Cardiac fibroblast (primary cell): ENCODE data around the gene ATG16L1.

Source experiments
- DNase-seq, 2 donors: peaks; one replicate each; pipeline versions ENCODE4 v3.0.0 to v3.0.0-alpha.2; 2010; ENCODE audit warnings: low read depth in 2 of 2
- H3K4me3 ChIP-seq, 2 donors: replicated peaks in 1 of 2; 1 replicate in 1 of 2; 2 replicates in 1 of 2; pipeline ENCODE4 v1.5.1; 2011; ENCODE audit warnings: low read depth in 2 of 2, low read length in 2 of 2, mild to moderate bottlenecking in 2 of 2, moderate library complexity in 1 of 2
- CTCF ChIP-seq: IDR thresholded peaks from one replicate; pipeline ENCODE4 v1.5.1; 2011; ENCODE audit warnings: low read depth, mild to moderate bottlenecking, low read length, inconsistent platforms

ATG16L1 gene

GRCh38 chr2:233271693-233272092 lies 20.2 kb downstream of the ATG16L1 start:
- H3K4me3 ChIP-seq, result no peak overlapping the region
- DNase-seq, result no peak
- no peak for TF ChIP-seq CTCF

GRCh38 chr2:233273120-233273519 lies 21.6 kb downstream of the ATG16L1 start:
- H3K4me3 ChIP-seq, result no peak overlapping the region
- no peak for DNase-seq
- no peak for TF ChIP-seq CTCF

GRCh38 chr2:233275223-233275622 lies 23.8 kb downstream of the ATG16L1 start:
- no peak for DNase-seq
- TF ChIP-seq CTCF, result no peak
- H3K4me3 ChIP-seq, result no peak overlapping the region

- DNase-seq, result no peak
- TF ChIP-seq CTCF, result no peak
- no peak overlapping the region for H3K4me3 ChIP-seq
Measured at GRCh38 chr2:233278921-233279320, 27.4 kb downstream of the ATG16L1 start.

- no peak overlapping the region for H3K4me3 ChIP-seq
- DNase-seq, result peak in 1 of 2 donors; percentile 5
- no peak for TF ChIP-seq CTCF
Measured at GRCh38 chr2:233280114-233280693, 28.7 kb downstream of the ATG16L1 start.

GRCh38 chr2:233281553-233281952 lies 30.1 kb downstream of the ATG16L1 start:
- no peak overlapping the region for H3K4me3 ChIP-seq
- no peak for DNase-seq
- no peak for TF ChIP-seq CTCF

GRCh38 chr2:233281992-233282603 lies 30.6 kb downstream of the ATG16L1 start:
- TF ChIP-seq CTCF, result no peak
- no peak for DNase-seq
- H3K4me3 ChIP-seq, result no peak overlapping the region
